Measurements from ENCODE around the gene DGKQ. TPM values are rescaled to one million over a fixed set of nuclear protein-coding genes. Genes with fewer than 3 reads are reported as not detected.

DGKQ gene
- total RNA-seq, 1 donor from 2014 or later, result 10.1 TPM

GRCh38 chr4:909821-910220, 63.5 kb downstream of the DGKQ start:
- DNase-seq (ENCODE audit: low spot score), result no peak

- DNase-seq (ENCODE audit: low spot score), result no peak
These were observed 64.2 kb downstream of the DGKQ start for GRCh38 chr4:909131-909571.

Other genes with a start within 250 kb of the DGKQ start
- gene CPLX1, start 147.4 kb downstream of the DGKQ start, total RNA-seq, result 3.0 TPM
- gene GAK, start 41.3 kb downstream of the DGKQ start, total RNA-seq, result 91.3 TPM
- gene TMEM175, start 41.1 kb downstream of the DGKQ start, total RNA-seq, result 27.7 TPM
- gene IDUA, start 13.5 kb upstream of the DGKQ start, total RNA-seq, result 34.7 TPM
- 0.22 TPM for gene SLC26A1, start 19.8 kb upstream of the DGKQ start, total RNA-seq
- 54.1 TPM for gene FGFRL1, start 38.1 kb upstream of the DGKQ start, total RNA-seq
- gene RNF212, start 140.0 kb upstream of the DGKQ start, total RNA-seq, result 4.2 TPM
- gene SPON2, start 199.0 kb upstream of the DGKQ start, total RNA-seq, result 27.3 TPM